Measurements from ENCODE around the gene MRPS18C.

MRPS18C gene

DNA sequence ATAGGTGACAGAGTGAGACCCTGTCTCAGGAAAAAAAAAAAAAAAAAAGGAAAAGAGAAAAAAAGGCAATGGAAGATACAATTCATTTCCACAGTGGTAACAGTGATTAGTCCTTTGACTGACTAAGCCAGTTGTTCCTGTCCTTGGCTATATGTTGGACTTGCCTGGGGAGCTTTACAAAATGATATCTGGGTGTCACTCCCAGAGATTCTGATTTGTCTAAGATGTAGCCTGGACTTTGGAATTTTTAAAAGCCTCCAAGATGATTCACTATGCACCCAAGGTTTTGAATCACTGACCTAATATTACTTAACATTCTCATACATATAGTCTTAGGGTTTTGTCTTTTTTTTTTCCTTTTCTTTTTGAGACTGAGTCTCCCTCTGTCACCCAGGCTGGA, 17.1 kb upstream of the MRPS18C start:
- H3K27ac ChIP-seq = no peak overlapping the region
- TF ChIP-seq, protein P1, sequence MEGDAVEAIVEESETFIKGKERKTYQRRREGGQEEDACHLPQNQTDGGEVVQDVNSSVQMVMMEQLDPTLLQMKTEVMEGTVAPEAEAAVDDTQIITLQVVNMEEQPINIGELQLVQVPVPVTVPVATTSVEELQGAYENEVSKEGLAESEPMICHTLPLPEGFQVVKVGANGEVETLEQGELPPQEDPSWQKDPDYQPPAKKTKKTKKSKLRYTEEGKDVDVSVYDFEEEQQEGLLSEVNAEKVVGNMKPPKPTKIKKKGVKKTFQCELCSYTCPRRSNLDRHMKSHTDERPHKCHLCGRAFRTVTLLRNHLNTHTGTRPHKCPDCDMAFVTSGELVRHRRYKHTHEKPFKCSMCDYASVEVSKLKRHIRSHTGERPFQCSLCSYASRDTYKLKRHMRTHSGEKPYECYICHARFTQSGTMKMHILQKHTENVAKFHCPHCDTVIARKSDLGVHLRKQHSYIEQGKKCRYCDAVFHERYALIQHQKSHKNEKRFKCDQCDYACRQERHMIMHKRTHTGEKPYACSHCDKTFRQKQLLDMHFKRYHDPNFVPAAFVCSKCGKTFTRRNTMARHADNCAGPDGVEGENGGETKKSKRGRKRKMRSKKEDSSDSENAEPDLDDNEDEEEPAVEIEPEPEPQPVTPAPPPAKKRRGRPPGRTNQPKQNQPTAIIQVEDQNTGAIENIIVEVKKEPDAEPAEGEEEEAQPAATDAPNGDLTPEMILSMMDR (IDR thresholded peaks at IDR 0.05) = no peak
- no peak for TF ChIP-seq ZFX (IDR thresholded peaks at IDR 0.05; ENCODE audit: borderline replicate concordance)

DNA sequence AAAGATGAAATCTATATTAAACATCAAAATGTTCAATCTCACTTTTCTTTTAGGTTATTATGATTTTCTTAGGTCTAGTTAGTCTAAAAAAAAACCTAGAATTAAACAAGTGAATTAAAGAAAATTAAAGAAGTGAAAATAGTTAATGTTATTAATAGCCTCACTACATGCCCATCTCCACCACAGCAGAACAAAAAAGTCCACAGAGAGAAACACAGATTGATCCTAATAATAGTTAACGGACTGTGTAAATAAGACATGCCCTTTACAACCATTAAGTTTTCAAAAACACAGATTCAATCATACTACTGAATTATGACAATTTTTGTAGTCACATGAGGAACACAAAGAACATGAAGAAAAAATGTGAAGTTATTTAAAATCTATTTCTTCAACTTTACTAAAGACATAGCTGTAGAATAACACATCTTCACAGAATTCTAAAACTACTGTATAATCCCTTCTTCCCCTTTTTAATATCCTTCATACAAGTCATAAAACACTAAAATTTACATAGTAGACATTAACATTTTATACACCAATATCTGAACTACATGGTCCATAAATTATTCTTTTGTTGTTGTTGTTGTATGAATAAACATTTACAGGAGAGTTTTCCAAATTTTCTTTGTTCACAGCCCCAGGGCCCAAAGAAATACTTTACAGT, 15.6 kb upstream of the MRPS18C start:
- no peak overlapping the region for H3K27ac ChIP-seq
- TF ChIP-seq, protein P1 (IDR thresholded peaks at IDR 0.05) = no peak
- TF ChIP-seq ZFX (IDR thresholded peaks at IDR 0.05; ENCODE audit: borderline replicate concordance) = no peak

GRCh38 chr4:83440899-83441298, 15.0 kb upstream of the MRPS18C start:
- no peak for TF ChIP-seq ZFX (IDR thresholded peaks at IDR 0.05; ENCODE audit: borderline replicate concordance)
- TF ChIP-seq, protein P1 (IDR thresholded peaks at IDR 0.05) = no peak

GRCh38 chr4:83449009-83449408, 6.8 kb upstream of the MRPS18C start:
- TF ChIP-seq ZFX (IDR thresholded peaks at IDR 0.05; ENCODE audit: borderline replicate concordance) = no peak
- TF ChIP-seq, protein P1 (IDR thresholded peaks at IDR 0.05) = no peak
- no peak overlapping the region for H3K27ac ChIP-seq

More at GRCh38 chr4:83440899-83441298, 15.0 kb upstream of the MRPS18C start:
- no peak overlapping the region for H3K27ac ChIP-seq

DNA sequence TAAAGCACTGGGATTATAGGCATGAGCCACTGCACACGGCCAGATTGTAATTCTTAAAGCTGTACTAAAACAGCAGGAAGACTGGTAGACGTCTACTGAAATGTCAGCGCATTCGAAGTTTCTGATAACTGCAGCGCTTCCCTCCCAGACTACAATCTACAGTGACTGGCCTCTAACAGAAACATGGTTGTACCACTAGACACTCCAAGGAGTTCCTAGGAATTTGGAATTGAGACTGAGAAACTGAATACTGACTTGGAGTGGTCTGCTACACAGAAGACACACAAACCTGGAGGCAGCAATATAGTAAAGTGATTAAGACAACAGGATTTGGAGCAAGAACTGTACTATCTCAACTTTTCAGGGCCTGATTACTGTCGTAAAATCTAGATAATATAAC, 1.2 kb upstream of the MRPS18C start:
- TF ChIP-seq ZFX (IDR thresholded peaks at IDR 0.05; ENCODE audit: borderline replicate concordance) = no peak
- H3K27ac ChIP-seq = peak overlapping the region; percentile 78

DNA sequence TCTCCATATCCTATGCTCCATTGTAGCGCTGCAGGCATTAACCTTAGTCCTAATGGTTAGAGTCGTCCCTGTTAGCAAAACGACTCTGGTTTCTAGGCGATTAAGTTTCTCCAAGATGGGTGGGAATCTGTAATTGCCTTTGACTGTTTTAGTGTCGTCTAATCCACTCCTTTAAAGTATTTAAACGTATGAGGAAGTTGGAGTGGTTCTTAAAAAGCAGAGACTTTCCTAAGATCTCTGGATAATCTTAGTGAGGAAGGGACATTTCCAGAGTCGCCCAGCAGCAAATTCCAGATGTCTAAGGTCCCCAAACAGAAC, 285 bp downstream of the MRPS18C start:
- peak overlapping the region; percentile 78 for H3K27ac ChIP-seq

GRCh38 chr4:83473423-83473822, 17.6 kb downstream of the MRPS18C start:
- no peak overlapping the region for H3K27ac ChIP-seq
- TF ChIP-seq, protein P1 (IDR thresholded peaks at IDR 0.05) = no peak
- TF ChIP-seq ZFX (IDR thresholded peaks at IDR 0.05; ENCODE audit: borderline replicate concordance) = no peak

More for the DNA sequence above, 285 bp downstream of the MRPS18C start:
- TF ChIP-seq, protein P1 (IDR thresholded peaks at IDR 0.05) = no peak
- no peak for TF ChIP-seq ZFX (IDR thresholded peaks at IDR 0.05; ENCODE audit: borderline replicate concordance)

- TF ChIP-seq, protein P1 (IDR thresholded peaks at IDR 0.05) = no peak
- TF ChIP-seq ZFX (IDR thresholded peaks at IDR 0.05; ENCODE audit: borderline replicate concordance) = no peak
- no peak overlapping the region for H3K27ac ChIP-seq
These were observed 18.1 kb downstream of the MRPS18C start for GRCh38 chr4:83473966-83474365.

Measured in 22Rv1 (cell line).